Measurements from ENCODE around the gene RBM33.
"Not testable (repeated sequence)": the region's sequence is repeated elsewhere in the genome, so short reads cannot be mapped to it uniquely, and the experiment has no call there.

Gene RBM33

GRCh38 chr7:155690655-155691054, 46.2 kb downstream of the RBM33 start:
- DNase-seq (ENCODE audit: low read depth) = not testable (repeated sequence)

- DNase-seq (ENCODE audit: low read depth) = no peak
Measured at GRCh38 chr7:155692317-155692716, 47.9 kb downstream of the RBM33 start.

GRCh38 chr7:155693826-155694225, 49.4 kb downstream of the RBM33 start:
- no peak for DNase-seq (ENCODE audit: low read depth)

- peak; percentile 25 for DNase-seq (ENCODE audit: low read depth)
Measured at GRCh38 chr7:155694851-155695250, 50.4 kb downstream of the RBM33 start.

GRCh38 chr7:155696747-155697146, 52.3 kb downstream of the RBM33 start:
- DNase-seq (ENCODE audit: low read depth) = no peak

GRCh38 chr7:155698633-155699032, 54.2 kb downstream of the RBM33 start:
- DNase-seq (ENCODE audit: low read depth) = no peak

GRCh38 chr7:155699180-155699579, 54.7 kb downstream of the RBM33 start:
- no peak for DNase-seq (ENCODE audit: low read depth)

GRCh38 chr7:155700847-155701246, 56.4 kb downstream of the RBM33 start:
- DNase-seq (ENCODE audit: low read depth) = no peak

GRCh38 chr7:155701972-155702544, 57.6 kb downstream of the RBM33 start:
- no peak for DNase-seq (ENCODE audit: low read depth)

- DNase-seq (ENCODE audit: low read depth) = no peak
Measured at GRCh38 chr7:155702616-155703015, 58.2 kb downstream of the RBM33 start.

GRCh38 chr7:155705623-155706360, 61.3 kb downstream of the RBM33 start:
- no peak for DNase-seq (ENCODE audit: low read depth)

- DNase-seq (ENCODE audit: low read depth) = no peak
Measured at GRCh38 chr7:155706376-155706775, 61.9 kb downstream of the RBM33 start.

GRCh38 chr7:155709453-155709852, 65.0 kb downstream of the RBM33 start:
- DNase-seq (ENCODE audit: low read depth) = no peak

GRCh38 chr7:155710031-155710430, 65.6 kb downstream of the RBM33 start:
- DNase-seq (ENCODE audit: low read depth) = no peak

GRCh38 chr7:155710530-155710929, 66.1 kb downstream of the RBM33 start:
- no peak for DNase-seq (ENCODE audit: low read depth)

GRCh38 chr7:155711081-155711480, 66.6 kb downstream of the RBM33 start:
- DNase-seq (ENCODE audit: low read depth) = no peak

GRCh38 chr7:155713384-155713783, 68.9 kb downstream of the RBM33 start:
- no peak for DNase-seq (ENCODE audit: low read depth)

- DNase-seq (ENCODE audit: low read depth) = no peak
Measured at GRCh38 chr7:155714702-155715101, 70.2 kb downstream of the RBM33 start.

- no peak for DNase-seq (ENCODE audit: low read depth)
Measured at GRCh38 chr7:155715111-155715805, 70.8 kb downstream of the RBM33 start.

GRCh38 chr7:155717010-155717744, 72.7 kb downstream of the RBM33 start:
- DNase-seq (ENCODE audit: low read depth) = no peak

- no peak for DNase-seq (ENCODE audit: low read depth)
Measured at GRCh38 chr7:155721056-155721455, 76.6 kb downstream of the RBM33 start.

GRCh38 chr7:155722118-155722517, 77.7 kb downstream of the RBM33 start:
- DNase-seq (ENCODE audit: low read depth) = no peak

GRCh38 chr7:155722936-155723335, 78.5 kb downstream of the RBM33 start:
- DNase-seq (ENCODE audit: low read depth) = no peak

All from EH (cell line).